HEK293 (cell line): ENCODE measurements around the gene CKLF.

Experiments used
- CTCF ChIA-PET: fragments of 350-600 bp; formaldehyde crosslinking; extraction: SDS; loops from one replicate; lab custom pipeline; 2021; ENCODE audit warnings: antibody characterized with exemption; lab: Yijun Ruan, JAX
- POLR2A ChIA-PET: fragments of 300-600 bp; formaldehyde crosslinking; extraction: SDS; loops from one replicate; lab custom pipeline; 2020; ENCODE audit warnings: antibody characterized with exemption, inconsistent platforms; lab: Yijun Ruan, JAX
- H3K27ac ChIP-seq: fragments of 200-500 bp; sonication (Bioruptor generic); 2 replicates; pipeline ENCODE4 v1.5.1; 2014; ENCODE audit warnings: low read depth, low read length, control low read depth, inconsistent platforms; ENCODE audit errors: extremely low read depth
- H3K36me3 ChIP-seq, 2 experiments: fragments of 200-500 bp in 1 of 2; sonication (Bioruptor generic) in 1 of 2; 1 replicate in 1 of 2; 2 replicates in 1 of 2; pipeline ENCODE4 v1.5.1; 2014 to 2017; ENCODE audit warnings: inconsistent platforms in 2 of 2, low read length in 2 of 2; ENCODE audit not compliant: control insufficient read depth in 2 of 2, insufficient read depth in 1 of 2
- H3K4me1 ChIP-seq: fragments of 200-500 bp; sonication (Bioruptor generic); 2 replicates; pipeline ENCODE4 v1.5.1; 2014; ENCODE audit warnings: mild to moderate bottlenecking, low read length, inconsistent platforms; ENCODE audit not compliant: control insufficient read depth, insufficient read depth
- H3K4me3 ChIP-seq: 2 replicates; pipeline ENCODE4 v1.5.1; 2011; ENCODE audit warnings: low read depth, mild to moderate bottlenecking, control low read depth, low read length, moderate library complexity
- H3K9me3 ChIP-seq: fragments of 200-500 bp; sonication (Bioruptor generic); 2 replicates; pipeline ENCODE4 v1.5.1; 2014; ENCODE audit warnings: low read depth, low read length, inconsistent platforms; ENCODE audit not compliant: control insufficient read depth, insufficient read depth
- EGR2 ChIP-seq: fragments of 450-650 bp; formaldehyde crosslinking; IDR thresholded peaks from 2 replicates; pipeline ENCODE4 v1.5.1; 2016; ENCODE audit warnings: low read depth, missing biosample characterization, missing genetic modification characterization
- IKZF3 ChIP-seq: fragments of 450-650 bp; IDR thresholded peaks from 2 replicates; pipeline ENCODE4 v1.5.0; 2018; ENCODE audit warnings: missing biosample characterization, mild to moderate bottlenecking, missing genetic modification characterization, moderate library complexity
- KLF1 ChIP-seq: fragments of 450-650 bp; formaldehyde crosslinking; IDR thresholded peaks from 2 replicates; pipeline ENCODE4 v1.5.1; 2016; ENCODE audit warnings: missing biosample characterization, missing genetic modification characterization
- KLF10 ChIP-seq: fragments of 450-650 bp; IDR thresholded peaks from 2 replicates; pipeline ENCODE4 v1.5.1; 2018; ENCODE audit warnings: missing biosample characterization, mild to moderate bottlenecking, missing genetic modification characterization
- KLF7 ChIP-seq: fragments of 450-650 bp; formaldehyde crosslinking; IDR thresholded peaks from 2 replicates; pipeline ENCODE4 v1.5.1; 2016; ENCODE audit warnings: missing biosample characterization, missing genetic modification characterization, borderline replicate concordance
- KLF8 ChIP-seq: fragments of 450-650 bp; formaldehyde crosslinking; IDR thresholded peaks from 2 replicates; pipeline ENCODE4 v1.5.1; 2016; ENCODE audit warnings: missing biosample characterization, missing genetic modification characterization
- PRDM1 ChIP-seq: fragments of 450-650 bp; formaldehyde crosslinking; IDR thresholded peaks from 2 replicates; pipeline ENCODE4; 2016; ENCODE audit warnings: missing biosample characterization, missing genetic modification characterization
- SP2 ChIP-seq: fragments of 450-650 bp; formaldehyde crosslinking; IDR thresholded peaks from 2 replicates; pipeline ENCODE4 v1.5.1; 2016; ENCODE audit warnings: missing biosample characterization, missing genetic modification characterization
- SP3 ChIP-seq: fragments of 450-650 bp; formaldehyde crosslinking; IDR thresholded peaks from 2 replicates; pipeline ENCODE4 v1.5.1; 2016; ENCODE audit warnings: missing biosample characterization, missing genetic modification characterization
- ZBTB20 ChIP-seq: fragments of 450-650 bp; formaldehyde crosslinking; IDR thresholded peaks from 2 replicates; pipeline ENCODE4 v1.5.1; 2016; ENCODE audit warnings: missing biosample characterization, missing genetic modification characterization
- ZIC2 ChIP-seq: fragments of 450-650 bp; formaldehyde crosslinking; IDR thresholded peaks from 2 replicates; pipeline ENCODE4 v1.5.1; 2016; ENCODE audit warnings: missing biosample characterization, missing genetic modification characterization
- ZNF146 ChIP-seq: fragments of 450-650 bp; formaldehyde crosslinking; IDR thresholded peaks from 2 replicates; pipeline ENCODE4 v1.5.1; 2016; ENCODE audit warnings: missing biosample characterization, missing genetic modification characterization
- ZNF175 ChIP-seq: fragments of 450-650 bp; formaldehyde crosslinking; IDR thresholded peaks from 2 replicates; pipeline ENCODE4 v1.5.1; 2016; ENCODE audit warnings: missing biosample characterization, missing genetic modification characterization
- ZNF24 ChIP-seq: fragments of 450-650 bp; formaldehyde crosslinking; IDR thresholded peaks from 2 replicates; pipeline ENCODE4 v1.5.1; 2016; ENCODE audit warnings: missing biosample characterization, missing genetic modification characterization
- ZNF26 ChIP-seq: fragments of 450-650 bp; formaldehyde crosslinking; IDR thresholded peaks from 2 replicates; pipeline ENCODE4 v1.5.1; 2016; ENCODE audit warnings: missing biosample characterization, missing genetic modification characterization
- ZNF501 ChIP-seq: fragments of 450-650 bp; formaldehyde crosslinking; IDR thresholded peaks from 2 replicates; pipeline ENCODE4 v1.5.1; 2016; ENCODE audit warnings: missing biosample characterization, missing genetic modification characterization
- ZNF629 ChIP-seq: fragments of 450-650 bp; formaldehyde crosslinking; IDR thresholded peaks from 2 replicates; pipeline ENCODE4 v1.5.1; 2017; ENCODE audit warnings: missing biosample characterization, missing genetic modification characterization
- ZNF654 ChIP-seq: fragments of 450-650 bp; formaldehyde crosslinking; IDR thresholded peaks from 2 replicates; pipeline ENCODE4 v1.5.1; 2016; ENCODE audit warnings: low read depth, missing biosample characterization, missing genetic modification characterization
- ZNF692 ChIP-seq: fragments of 450-650 bp; formaldehyde crosslinking; IDR thresholded peaks from 2 replicates; pipeline ENCODE4 v1.5.1; 2016; ENCODE audit warnings: missing biosample characterization, missing genetic modification characterization
- ZNF707 ChIP-seq: fragments of 450-650 bp; formaldehyde crosslinking; IDR thresholded peaks from 2 replicates; pipeline ENCODE4 v1.5.1; 2016; ENCODE audit warnings: missing biosample characterization, missing genetic modification characterization
- ZNF792 ChIP-seq: fragments of 450-650 bp; formaldehyde crosslinking; IDR thresholded peaks from 2 replicates; pipeline ENCODE4 v1.5.1; 2016; ENCODE audit warnings: missing biosample characterization, missing genetic modification characterization
- ZNF843 ChIP-seq: fragments of 450-650 bp; formaldehyde crosslinking; IDR thresholded peaks from 2 replicates; pipeline ENCODE4 v1.5.1; 2016; ENCODE audit warnings: missing biosample characterization, missing genetic modification characterization
- ZSCAN16 ChIP-seq: fragments of 450-650 bp; formaldehyde crosslinking; IDR thresholded peaks from 2 replicates; pipeline ENCODE4 v1.5.1; 2016; ENCODE audit warnings: missing biosample characterization, missing genetic modification characterization
- TF ChIP-seq, protein P1 (sequence below): fragments of 450-650 bp; formaldehyde crosslinking; IDR thresholded peaks from 2 replicates; pipeline ENCODE4 v1.5.1; 2016; ENCODE audit warnings: missing biosample characterization, missing genetic modification characterization
- TF ChIP-seq, protein P2 (sequence below): fragments of 450-650 bp; formaldehyde crosslinking; IDR thresholded peaks from 2 replicates; pipeline ENCODE4 v1.5.1; 2017; ENCODE audit warnings: missing biosample characterization, missing genetic modification characterization
- TF ChIP-seq, protein P3 (sequence below): fragments of 450-650 bp; formaldehyde crosslinking; IDR thresholded peaks from 2 replicates; pipeline ENCODE4 v1.5.1; 2016; ENCODE audit warnings: missing biosample characterization, missing genetic modification characterization

Gene CKLF, protein sequence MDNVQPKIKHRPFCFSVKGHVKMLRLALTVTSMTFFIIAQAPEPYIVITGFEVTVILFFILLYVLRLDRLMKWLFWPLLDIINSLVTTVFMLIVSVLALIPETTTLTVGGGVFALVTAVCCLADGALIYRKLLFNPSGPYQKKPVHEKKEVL

DNA sequence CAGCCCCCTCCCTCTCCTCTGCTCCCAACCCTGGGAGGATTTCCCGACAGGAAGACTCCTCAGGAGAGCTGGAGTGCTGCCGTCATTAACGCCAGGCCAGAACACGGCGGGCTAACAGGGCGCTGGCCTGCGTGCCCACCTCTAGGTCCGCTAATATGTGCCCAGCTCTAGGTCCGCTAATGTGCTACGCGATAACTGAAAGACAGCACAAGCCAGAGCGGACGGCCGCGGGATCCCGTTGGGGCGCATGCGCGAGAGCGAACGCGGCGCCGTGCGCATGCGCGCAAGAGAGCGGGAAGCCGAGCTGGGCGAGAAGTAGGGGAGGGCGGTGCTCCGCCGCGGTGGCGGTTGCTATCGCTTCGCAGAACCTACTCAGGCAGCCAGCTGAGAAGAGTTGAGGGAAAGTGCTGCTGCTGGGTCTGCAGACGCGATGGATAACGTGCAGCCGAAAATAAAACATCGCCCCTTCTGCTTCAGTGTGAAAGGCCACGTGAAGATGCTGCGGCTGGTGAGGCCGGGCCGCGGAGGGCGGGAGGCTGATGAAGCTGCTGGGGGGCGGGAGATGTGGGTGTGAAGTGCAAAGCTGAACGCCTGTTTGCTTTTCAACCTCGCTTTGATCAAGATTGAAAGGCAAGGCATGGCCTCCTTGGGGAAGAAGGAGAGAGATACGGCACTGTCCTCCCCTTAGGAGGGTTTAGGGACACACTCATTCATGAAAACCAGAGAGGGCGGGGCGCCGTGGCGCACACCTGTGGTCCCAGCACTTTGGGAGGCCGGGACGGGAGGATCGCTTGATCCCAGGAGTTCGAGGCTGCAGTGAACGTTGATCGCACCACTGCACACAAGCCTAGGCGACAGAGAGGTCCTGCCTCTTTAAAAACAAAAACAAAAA lies at the start of gene CKLF:
Gene CKLF, plus strand, starts transcription at position 291 of the 892 bp plus-strand sequence. Its CDS starts 140 bp downstream, at position 431.
- Histone ChIP-seq H3K36me3 (peaks cover 0 to 13% of the 10 kb centered on the region in 2 experiments; a peak in 1 of 3 replicates), H3K4me3 (peak within 1 kb of the TSS; percentile 55), H3K9me3 (no peaks in the 10 kb centered on the region), H3K4me1 (no peaks in the 10 kb centered on the region), H3K27ac (peak within 1 kb of the TSS; percentile 64; the same call in 1 of the 2 replicates)
- ChIA-PET CTCF (interaction anchor here (0.8 to 2.6 kb wide), 7 partner anchors 11 to 278 kb away, joined by 3 to 8 read pairs (median 3); partner anchors contain the start of gene NAE1), POLR2A (interaction anchor here (1.0 to 1.4 kb wide), 6 partner anchors 9 to 41 kb away, joined by 3 to 7 read pairs (median 4); no protein-coding TSS in a partner anchor)
- TF ChIP-seq ZNF629 (tag by site-specific recombination) (0 out of 2 replicates have a peak, but pooled peaks have one; percentile 21), ZNF24 (tag by site-specific recombination) (0 out of 2 replicates have a peak, but pooled peaks have one; percentile 33), ZNF26 (no peak), KLF7 (peak; percentile 75; the same call in 1 of the 2 replicates), SP3 (peak; percentile 72), ZSCAN16 (no peak), ZNF654 (tag by site-specific recombination) (no peak), KLF8 (tag by site-specific recombination) (0 out of 2 replicates have a peak, but pooled peaks have one; percentile 57), ZBTB20 (tag by site-specific recombination) (peak; percentile 21; the same call in 1 of the 2 replicates), SP2 (tag by site-specific recombination) (peak; percentile 85), IKZF3 (tag by site-specific recombination) (peak; percentile 90), EGR2 (tag by site-specific recombination) (peak; percentile 80), KLF1 (tag by site-specific recombination) (peak; percentile 82), ZNF843 (tag by site-specific recombination) (0 out of 2 replicates have a peak, but pooled peaks have one; percentile 20), ZNF707 (no peak), ZNF692 (tag by site-specific recombination) (peak; percentile 81; the same call in 1 of the 2 replicates), ZNF175 (tag by site-specific recombination) (no peak), ZNF501 (tag by site-specific recombination) (0 out of 2 replicates have a peak, but pooled peaks have one; percentile 54), ZIC2 (no peak), KLF10 (tag by site-specific recombination) (no peak), PRDM1 (tag by site-specific recombination) (peak; percentile 39; the same call in 1 of the 2 replicates), ZNF792 (tag by site-specific recombination) (no peak), ZNF146 (tag by site-specific recombination) (no peak)
- TF ChIP-seq, protein P1, sequence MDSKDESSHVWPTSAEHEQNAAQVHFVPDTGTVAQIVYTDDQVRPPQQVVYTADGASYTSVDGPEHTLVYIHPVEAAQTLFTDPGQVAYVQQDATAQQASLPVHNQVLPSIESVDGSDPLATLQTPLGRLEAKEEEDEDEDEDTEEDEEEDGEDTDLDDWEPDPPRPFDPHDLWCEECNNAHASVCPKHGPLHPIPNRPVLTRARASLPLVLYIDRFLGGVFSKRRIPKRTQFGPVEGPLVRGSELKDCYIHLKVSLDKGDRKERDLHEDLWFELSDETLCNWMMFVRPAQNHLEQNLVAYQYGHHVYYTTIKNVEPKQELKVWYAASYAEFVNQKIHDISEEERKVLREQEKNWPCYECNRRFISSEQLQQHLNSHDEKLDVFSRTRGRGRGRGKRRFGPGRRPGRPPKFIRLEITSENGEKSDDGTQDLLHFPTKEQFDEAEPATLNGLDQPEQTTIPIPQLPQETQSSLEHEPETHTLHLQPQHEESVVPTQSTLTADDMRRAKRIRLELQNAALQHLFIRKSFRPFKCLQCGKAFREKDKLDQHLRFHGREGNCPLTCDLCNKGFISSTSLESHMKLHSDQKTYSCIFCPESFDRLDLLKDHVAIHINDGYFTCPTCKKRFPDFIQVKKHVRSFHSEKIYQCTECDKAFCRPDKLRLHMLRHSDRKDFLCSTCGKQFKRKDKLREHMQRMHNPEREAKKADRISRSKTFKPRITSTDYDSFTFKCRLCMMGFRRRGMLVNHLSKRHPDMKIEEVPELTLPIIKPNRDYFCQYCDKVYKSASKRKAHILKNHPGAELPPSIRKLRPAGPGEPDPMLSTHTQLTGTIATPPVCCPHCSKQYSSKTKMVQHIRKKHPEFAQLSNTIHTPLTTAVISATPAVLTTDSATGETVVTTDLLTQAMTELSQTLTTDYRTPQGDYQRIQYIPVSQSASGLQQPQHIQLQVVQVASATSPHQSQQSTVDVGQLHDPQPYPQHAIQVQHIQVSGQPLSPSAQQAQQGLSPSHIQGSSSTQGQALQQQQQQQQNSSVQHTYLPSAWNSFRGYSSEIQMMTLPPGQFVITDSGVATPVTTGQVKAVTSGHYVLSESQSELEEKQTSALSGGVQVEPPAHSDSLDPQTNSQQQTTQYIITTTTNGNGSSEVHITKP (tag by site-specific recombination): 0 out of 2 replicates have a peak, but pooled peaks have one; percentile 39
- TF ChIP-seq, protein P2, sequence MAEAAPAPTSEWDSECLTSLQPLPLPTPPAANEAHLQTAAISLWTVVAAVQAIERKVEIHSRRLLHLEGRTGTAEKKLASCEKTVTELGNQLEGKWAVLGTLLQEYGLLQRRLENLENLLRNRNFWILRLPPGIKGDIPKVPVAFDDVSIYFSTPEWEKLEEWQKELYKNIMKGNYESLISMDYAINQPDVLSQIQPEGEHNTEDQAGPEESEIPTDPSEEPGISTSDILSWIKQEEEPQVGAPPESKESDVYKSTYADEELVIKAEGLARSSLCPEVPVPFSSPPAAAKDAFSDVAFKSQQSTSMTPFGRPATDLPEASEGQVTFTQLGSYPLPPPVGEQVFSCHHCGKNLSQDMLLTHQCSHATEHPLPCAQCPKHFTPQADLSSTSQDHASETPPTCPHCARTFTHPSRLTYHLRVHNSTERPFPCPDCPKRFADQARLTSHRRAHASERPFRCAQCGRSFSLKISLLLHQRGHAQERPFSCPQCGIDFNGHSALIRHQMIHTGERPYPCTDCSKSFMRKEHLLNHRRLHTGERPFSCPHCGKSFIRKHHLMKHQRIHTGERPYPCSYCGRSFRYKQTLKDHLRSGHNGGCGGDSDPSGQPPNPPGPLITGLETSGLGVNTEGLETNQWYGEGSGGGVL (tag by site-specific recombination): peak; percentile 23; the same call in 1 of the 2 replicates
- TF ChIP-seq, protein P3, sequence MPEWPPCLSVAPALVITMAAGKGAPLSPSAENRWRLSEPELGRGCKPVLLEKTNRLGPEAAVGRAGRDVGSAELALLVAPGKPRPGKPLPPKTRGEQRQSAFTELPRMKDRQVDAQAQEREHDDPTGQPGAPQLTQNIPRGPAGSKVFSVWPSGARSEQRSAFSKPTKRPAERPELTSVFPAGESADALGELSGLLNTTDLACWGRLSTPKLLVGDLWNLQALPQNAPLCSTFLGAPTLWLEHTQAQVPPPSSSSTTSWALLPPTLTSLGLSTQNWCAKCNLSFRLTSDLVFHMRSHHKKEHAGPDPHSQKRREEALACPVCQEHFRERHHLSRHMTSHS: no peak
